GM13977 (cell line): ENCODE measurements around the gene USP46.

Experiments used
- DNase-seq: peaks from one replicate; pipeline ENCODE4 v3.0.0; 2012; ENCODE audit warnings: low spot score
- CTCF ChIP-seq: IDR thresholded peaks from 2 replicates; pipeline ENCODE4 v1.5.1; 2012; ENCODE audit warnings: mild to moderate bottlenecking, control low read depth; ENCODE audit not compliant: insufficient read depth; ENCODE audit errors: extremely low read depth, missing control alignments
- in situ Hi-C: fragments of 300-500 bp; cut with MboI; formaldehyde crosslinking; loops from one replicate; pipeline ENCODE4 v1.12.0; 2022; ENCODE audit warnings: low sequenced_read_pairs, low pct_unique_long_range_greater_than_20kb, mixed read lengths, inconsistent platforms; ENCODE audit not compliant: unreplicated experiment

Gene USP46

GRCh38 chr4:52568351-52568750 lies 90.8 kb downstream of the USP46 start:
- TF ChIP-seq CTCF = no peak
- DNase-seq = no peak
- in situ Hi-C loops = loop anchor here (25.0 kb wide), 1 partner anchor 419 kb away; no protein-coding TSS in a partner anchor

GRCh38 chr4:52566136-52567031 lies 92.7 kb downstream of the USP46 start:
- no peak for DNase-seq
- in situ Hi-C loops = loop anchor here (25.0 kb wide), 1 partner anchor 421 kb away; no protein-coding TSS in a partner anchor
- no peak for TF ChIP-seq CTCF

GRCh38 chr4:52560844-52561280 lies 98.2 kb downstream of the USP46 start:
- DNase-seq = no peak
- in situ Hi-C loops = loop anchor here (25.0 kb wide), 1 partner anchor 426 kb away; no protein-coding TSS in a partner anchor
- TF ChIP-seq CTCF = no peak

- no peak for DNase-seq
- no peak for TF ChIP-seq CTCF
- in situ Hi-C loops = loop anchor here (25.0 kb wide), 1 partner anchor 432 kb away; no protein-coding TSS in a partner anchor
Observed at GRCh38 chr4:52555356-52555716, 103.8 kb downstream of the USP46 start.

GRCh38 chr4:52554612-52555355 lies 104.3 kb downstream of the USP46 start:
- in situ Hi-C loops = loop anchor here (25.0 kb wide), 1 partner anchor 433 kb away; no protein-coding TSS in a partner anchor
- TF ChIP-seq CTCF = no peak
- DNase-seq = no peak

GRCh38 chr4:52552778-52553177 lies 106.3 kb downstream of the USP46 start:
- TF ChIP-seq CTCF = no peak
- no peak for DNase-seq

More at GRCh38 chr4:52552778-52553177, 106.3 kb downstream of the USP46 start:
- in situ Hi-C loops = loop anchor here (25.0 kb wide), 1 partner anchor 435 kb away; no protein-coding TSS in a partner anchor
